ENCODE measurements around the gene ADAMTSL1. TPM values are rescaled to one million over a fixed set of nuclear protein-coding genes. Genes with fewer than 3 reads are reported as not detected.

The ADAMTSL1 gene
- total RNA-seq, 1 experiment from 2014 or later: not detected

- BruUV-seq (replicated peaks): no TSS peak
- in situ Hi-C loops (cut with HindIII; ENCODE audit: low pct_unique_long_range_greater_than_20kb, low sequenced_read_pairs) (no loop called here), intact Hi-C loops (cut with micrococcal nuclease; ENCODE audit: unreplicated experiment) (no loop called here)
- Histone ChIP-seq H3K27ac (ENCODE audit: low read length) (no peak overlapping the region), H3K4me3 (ENCODE audit: low read depth in 2 of 2, low read length in 2 of 2) (no peak overlapping the region), H3K4me1 (ENCODE audit: control insufficient read depth, insufficient read depth, low read length) (no peaks in the 10 kb centered on the region), H3K9me3 (ENCODE audit: control insufficient read depth, insufficient read depth, low read depth, low read length) (no peaks in the 10 kb centered on the region), H3K27me3 (ENCODE audit: control insufficient read depth, insufficient read depth, low read length) (no peaks in the 10 kb centered on the region), H3K36me3 (ENCODE audit: control insufficient read depth, insufficient read depth, low read length) (no peaks in the 10 kb centered on the region)
- ATAC-seq (no peak), DNase-seq (ENCODE audit: low read depth, low spot score) (no peak)
- ChIA-PET CTCF (no interaction called here), POLR2A (no interaction called here)
- no peak for TF ChIP-seq CTCF (IDR thresholded peaks at IDR 0.05)
- TF ChIP-seq POLR2AphosphoS5 (IDR thresholded peaks at IDR 0.05; ENCODE audit: low read depth, low read length): no peak
- TF ChIP-seq REST (IDR thresholded peaks at IDR 0.05; ENCODE audit: insufficient read depth in 1 of 2, low read depth in 2 of 2, low read length in 1 of 2): no peak
- TF ChIP-seq SIN3A (IDR thresholded peaks at IDR 0.05; ENCODE audit: borderline replicate concordance, insufficient read depth, low read depth, low read length): no peak
- TF ChIP-seq TCF7L2 (IDR thresholded peaks at IDR 0.05; ENCODE audit: low read depth, low read length): no peak
Measured at GRCh38 chr9:18499062-18499461, 25.1 kb downstream of the ADAMTSL1 start.

- TF ChIP-seq POLR2AphosphoS5 (IDR thresholded peaks at IDR 0.05; ENCODE audit: low read depth, low read length) (no peak), TCF7L2 (IDR thresholded peaks at IDR 0.05; ENCODE audit: low read depth, low read length) (no peak), SIN3A (IDR thresholded peaks at IDR 0.05; ENCODE audit: borderline replicate concordance, insufficient read depth, low read depth, low read length) (no peak), CTCF (IDR thresholded peaks at IDR 0.05) (no peak), REST (IDR thresholded peaks at IDR 0.05; ENCODE audit: insufficient read depth in 1 of 2, low read depth in 2 of 2, low read length in 1 of 2) (no peak)
- no peak for ATAC-seq
- Histone ChIP-seq H3K36me3 (ENCODE audit: control insufficient read depth, insufficient read depth, low read length) (no peaks in the 10 kb centered on the region), H3K27ac (ENCODE audit: low read length) (no peak overlapping the region), H3K9me3 (ENCODE audit: control insufficient read depth, insufficient read depth, low read depth, low read length) (no peaks in the 10 kb centered on the region), H3K4me1 (ENCODE audit: control insufficient read depth, insufficient read depth, low read length) (no peaks in the 10 kb centered on the region), H3K27me3 (ENCODE audit: control insufficient read depth, insufficient read depth, low read length) (no peaks in the 10 kb centered on the region), H3K4me3 (ENCODE audit: low read depth in 2 of 2, low read length in 2 of 2) (no peak overlapping the region)
- intact Hi-C loops (cut with micrococcal nuclease; ENCODE audit: unreplicated experiment): no loop called here
- POLR2A ChIA-PET: no interaction called here
- no TSS peak for BruUV-seq (replicated peaks)
- CTCF ChIA-PET: no interaction called here
- in situ Hi-C loops (cut with HindIII; ENCODE audit: low pct_unique_long_range_greater_than_20kb, low sequenced_read_pairs): no loop called here
- DNase-seq (ENCODE audit: low read depth, low spot score): no peak
Measured at GRCh38 chr9:18499980-18500379, 26.0 kb downstream of the ADAMTSL1 start.

Data from Panc1 (cell line).